Head of caudate nucleus (tissue), 42 donors: ENCODE measurements around the gene MAGEA2.
"Not testable (repeated sequence)": the region's sequence is repeated elsewhere in the genome, so short reads cannot be mapped to it uniquely, and the experiment has no call there.

ENCODE experiments used
- DNase-seq, 42 donors: peaks; one replicate each; pipeline versions ENCODE4 v3.0.0 to v3.0.0-alpha.2; 2020 to 2021; ENCODE audit warnings: mixed read lengths in 7 of 42
- intact Hi-C: fragments of 100-400 bp; cut with DNase I; formaldehyde crosslinking; loops from one replicate; pipeline ENCODE4 v1.15.0; 2022

MAGEA2 gene, protein sequence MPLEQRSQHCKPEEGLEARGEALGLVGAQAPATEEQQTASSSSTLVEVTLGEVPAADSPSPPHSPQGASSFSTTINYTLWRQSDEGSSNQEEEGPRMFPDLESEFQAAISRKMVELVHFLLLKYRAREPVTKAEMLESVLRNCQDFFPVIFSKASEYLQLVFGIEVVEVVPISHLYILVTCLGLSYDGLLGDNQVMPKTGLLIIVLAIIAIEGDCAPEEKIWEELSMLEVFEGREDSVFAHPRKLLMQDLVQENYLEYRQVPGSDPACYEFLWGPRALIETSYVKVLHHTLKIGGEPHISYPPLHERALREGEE

DNA sequence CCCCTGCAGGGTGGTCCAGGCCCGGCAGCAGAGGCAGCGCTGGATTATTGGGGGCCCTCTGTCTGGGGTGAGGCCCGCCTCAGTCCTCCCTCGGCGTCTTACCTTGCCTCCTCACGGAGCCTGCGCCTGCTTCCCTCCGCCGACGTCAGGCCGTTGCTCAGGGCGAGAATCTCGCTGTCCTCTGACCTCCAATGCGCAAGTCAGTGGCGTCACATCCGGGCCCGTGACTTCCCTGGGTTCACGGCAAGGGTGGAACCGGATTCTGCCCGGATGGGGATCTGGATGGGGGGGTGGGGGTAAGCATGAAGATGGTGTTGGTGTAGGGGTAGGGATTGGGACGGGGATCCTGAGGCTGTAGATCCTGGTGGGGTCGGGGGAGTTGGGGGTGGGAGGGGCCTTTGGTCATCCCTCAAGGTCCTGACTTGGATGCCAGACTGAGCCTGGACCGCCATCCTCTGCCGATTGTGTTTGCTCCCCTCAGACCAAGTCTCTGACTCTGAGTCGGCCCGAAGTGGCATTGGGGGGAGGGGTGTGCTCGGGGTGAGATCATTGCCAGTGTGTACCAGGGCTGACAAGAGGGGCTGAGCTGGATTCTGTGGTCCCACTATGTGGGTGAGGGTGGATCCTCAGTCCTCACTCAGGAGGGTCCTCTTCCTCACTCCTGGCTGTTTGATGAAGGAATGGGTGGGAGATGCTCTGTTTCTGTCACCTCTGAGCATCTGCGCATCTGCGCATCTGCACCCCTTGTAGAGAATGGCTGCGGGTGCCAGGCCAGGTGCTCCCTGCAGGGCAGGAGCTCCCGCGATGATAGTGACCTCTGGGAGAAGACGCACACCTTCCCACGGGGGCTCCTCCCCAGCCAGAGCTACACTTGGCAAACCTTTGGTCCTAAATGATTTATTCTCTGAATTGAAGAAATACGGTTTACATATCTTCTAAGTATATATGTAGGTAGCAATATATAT, at the start of gene MAGEA2:
Gene MAGEA2, minus strand, starts transcription at position 157 of the 965 bp plus-strand sequence. CDS start 2,479 bp downstream, outside the sequence.
- DNase-seq, intact Hi-C loops: not testable (repeated sequence)

DNA sequence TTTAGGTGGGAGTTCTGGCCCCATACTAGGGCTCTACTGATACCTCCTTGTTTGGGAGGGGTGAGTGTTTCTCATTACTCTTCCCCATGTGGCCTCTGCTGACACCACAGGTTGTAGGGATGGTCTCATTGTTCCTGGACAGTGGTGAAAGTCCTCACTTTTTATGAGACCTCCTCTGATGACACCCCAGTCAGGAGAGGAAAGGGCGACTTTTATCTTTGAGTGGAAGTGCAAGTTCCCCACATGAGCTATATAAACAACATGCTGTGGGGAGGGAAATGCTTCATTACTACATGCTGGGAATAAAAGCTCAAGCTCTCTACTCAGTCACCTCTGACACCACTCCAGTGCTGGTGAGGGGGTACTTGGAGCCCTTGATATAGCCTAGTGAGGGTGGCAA, 45.3 kb upstream of the MAGEA2 start:
- DNase-seq, result no peak
- intact Hi-C loops, result no loop called here

DNA sequence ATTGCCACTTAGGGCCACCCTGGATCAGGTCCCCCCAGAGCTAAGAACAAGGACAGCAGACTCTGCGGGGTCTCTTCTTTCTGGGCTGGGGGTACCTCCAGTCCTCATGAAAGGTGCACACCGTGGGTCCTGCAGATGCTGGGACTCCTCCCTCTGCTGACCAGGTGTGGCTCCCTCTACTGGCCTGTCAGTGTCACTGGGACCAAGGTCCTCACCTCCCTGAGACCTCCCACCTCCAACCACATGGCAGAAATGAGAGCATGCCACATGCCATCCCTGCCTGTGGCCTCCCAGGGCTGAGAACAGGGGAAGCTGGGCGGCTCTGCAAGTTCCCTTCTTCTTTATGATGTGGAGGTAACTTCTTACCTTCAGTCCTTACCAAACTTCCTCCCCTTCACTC, 33.4 kb upstream of the MAGEA2 start:
- DNase-seq, intact Hi-C loops: not testable (repeated sequence)

- DNase-seq, intact Hi-C loops: not testable (repeated sequence)
These were observed 16.1 kb upstream of the MAGEA2 start, which contains the start of gene MAGEA6 for GRCh38 chrX:152769549-152770289. TSS of gene MAGEA6 (minus strand) at chrX:152769689. CDS start at chrX:152767650, 2,039 bp downstream.

GRCh38 chrX:152766562-152766961, 12.9 kb upstream of the MAGEA2 start:
- intact Hi-C loops, result not testable (repeated sequence)

GRCh38 chrX:152761582-152761981, 7.9 kb upstream of the MAGEA2 start:
- DNase-seq, intact Hi-C loops: not testable (repeated sequence)

More at GRCh38 chrX:152766562-152766961, 12.9 kb upstream of the MAGEA2 start:
- DNase-seq, result peak in 1 of 42 donors; percentile 2

DNA sequence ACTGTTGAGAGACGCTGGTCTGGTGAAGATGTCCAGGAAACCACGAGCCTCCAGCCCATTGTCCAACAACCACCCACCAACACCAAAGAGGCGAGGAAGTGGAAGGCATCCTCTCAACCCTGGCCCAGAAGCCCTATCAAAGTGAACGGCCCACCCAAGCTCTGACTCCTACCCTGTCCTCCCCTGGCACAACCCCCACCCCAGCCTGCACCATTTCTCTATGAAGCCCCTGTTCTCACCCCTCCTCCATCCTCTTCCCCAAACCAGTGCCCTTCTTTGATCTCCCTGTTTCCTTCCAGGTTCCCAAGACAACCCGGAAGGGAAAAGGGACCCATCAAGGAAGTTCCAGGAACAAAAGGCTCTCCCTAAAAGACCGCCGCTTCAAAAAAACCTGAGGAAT, 5.9 kb upstream of the MAGEA2 start:
- DNase-seq, intact Hi-C loops: not testable (repeated sequence)

DNA sequence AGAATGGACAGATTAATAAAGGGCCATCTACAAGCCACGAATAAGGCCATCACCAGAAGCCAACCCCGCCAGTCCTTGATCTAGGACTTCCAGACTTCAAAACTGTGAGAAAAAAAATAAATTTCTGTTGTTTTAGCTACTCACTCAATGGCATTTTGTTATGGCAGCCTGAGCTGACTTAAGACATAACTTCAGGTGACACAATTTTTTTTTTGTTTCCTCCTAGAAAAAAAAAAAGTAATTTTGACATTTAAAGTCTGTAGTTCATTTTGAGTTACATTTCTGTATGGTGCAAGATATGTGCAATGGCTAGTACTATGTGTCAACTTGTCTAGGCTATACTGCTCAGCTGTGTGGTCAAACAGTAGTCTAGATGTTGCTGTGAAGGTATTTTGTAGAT, 5.3 kb upstream of the MAGEA2 start, which contains the start of gene CSAG3:
Gene CSAG3, plus strand, starts transcription at position 301 of the 400 bp plus-strand sequence.
- DNase-seq, intact Hi-C loops: not testable (repeated sequence)

GRCh38 chrX:152754871-152755270, 1.2 kb upstream of the MAGEA2 start:
- DNase-seq, intact Hi-C loops: not testable (repeated sequence)

DNA sequence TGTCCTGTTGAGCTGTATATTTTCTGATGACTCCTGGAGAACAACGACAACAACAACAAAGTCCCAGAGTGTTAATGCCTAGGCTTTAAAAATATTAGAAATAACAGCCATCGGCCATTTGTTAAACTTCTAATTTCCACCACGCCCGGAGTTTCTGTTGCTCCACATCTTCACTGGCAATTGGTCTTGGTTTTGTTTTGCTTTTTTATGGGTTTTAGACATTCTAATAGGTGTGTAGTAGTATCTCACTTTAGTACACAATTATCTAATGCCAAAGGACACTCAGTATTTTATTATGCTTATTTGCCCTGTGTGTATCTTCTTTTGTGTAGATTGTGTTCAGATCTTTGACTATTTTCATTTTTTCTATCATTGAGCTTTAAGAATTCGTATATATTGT, 15.1 kb downstream of the MAGEA2 start:
- DNase-seq, result no peak
- intact Hi-C loops, result no loop called here

DNA sequence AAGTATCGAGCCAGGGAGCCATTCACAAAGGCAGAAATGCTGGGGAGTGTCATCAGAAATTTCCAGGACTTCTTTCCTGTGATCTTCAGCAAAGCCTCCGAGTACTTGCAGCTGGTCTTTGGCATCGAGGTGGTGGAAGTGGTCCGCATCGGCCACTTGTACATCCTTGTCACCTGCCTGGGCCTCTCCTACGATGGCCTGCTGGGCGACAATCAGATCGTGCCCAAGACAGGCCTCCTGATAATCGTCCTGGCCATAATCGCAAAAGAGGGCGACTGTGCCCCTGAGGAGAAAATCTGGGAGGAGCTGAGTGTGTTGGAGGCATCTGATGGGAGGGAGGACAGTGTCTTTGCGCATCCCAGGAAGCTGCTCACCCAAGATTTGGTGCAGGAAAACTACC, 17.1 kb downstream of the MAGEA2 start:
- intact Hi-C loops, result not testable (repeated sequence)
- peak in 1 of 42 donors; percentile 8 for DNase-seq

DNA sequence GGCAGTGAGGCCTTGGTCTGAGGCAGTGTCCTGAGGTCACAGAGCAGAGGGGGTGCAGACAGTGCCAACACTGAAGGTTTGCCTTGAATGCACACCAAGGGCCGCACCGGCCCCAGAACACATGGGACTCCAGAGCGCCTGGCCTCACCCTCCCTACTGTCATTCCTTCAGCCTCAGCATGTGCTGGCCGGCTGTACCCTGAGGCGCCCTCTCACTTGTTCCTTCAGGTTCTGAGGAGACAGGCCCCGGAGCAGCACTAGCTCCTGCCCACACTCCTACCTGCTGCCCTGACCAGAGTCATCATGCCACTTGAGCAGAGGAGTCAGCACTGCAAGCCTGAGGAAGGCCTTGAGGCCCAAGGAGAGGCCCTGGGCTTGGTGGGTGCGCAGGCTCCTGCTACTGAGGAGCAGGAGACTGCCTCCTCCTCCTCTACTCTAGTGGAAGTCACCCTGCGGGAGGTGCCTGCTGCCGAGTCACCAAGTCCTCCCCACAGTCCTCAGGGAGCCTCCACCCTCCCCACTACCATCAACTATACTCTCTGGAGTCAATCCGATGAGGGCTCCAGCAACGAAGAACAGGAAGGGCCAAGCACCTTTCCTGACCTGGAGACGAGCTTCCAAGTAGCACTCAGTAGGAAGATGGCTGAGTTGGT, 17.7 kb downstream of the MAGEA2 start:
- DNase-seq, result peak in 2 of 42 donors; percentile 7 to 14
- intact Hi-C loops, result no loop called here

- DNase-seq, result peak in 1 of 42 donors; percentile 6
- intact Hi-C loops, result no loop called here
These were observed 18.5 kb downstream of the MAGEA2 start for GRCh38 chrX:152735101-152735500.

GRCh38 chrX:152734143-152734858, 19.3 kb downstream of the MAGEA2 start:
- DNase-seq, intact Hi-C loops: not testable (repeated sequence)

- intact Hi-C loops, result no loop called here
- DNase-seq, result peak in 1 of 42 donors; percentile 27
These were observed 20.2 kb downstream of the MAGEA2 start, which contains the start of the genes CSAG1 and MAGEA12 for GRCh38 chrX:152733261-152733975. TSS of gene CSAG1 (minus strand) at chrX:152733721. CDS start at chrX:152732460, 1,261 bp downstream. TSS of gene MAGEA12 (plus strand) at chrX:152733757. CDS start at chrX:152736162, 2,405 bp downstream.

DNA sequence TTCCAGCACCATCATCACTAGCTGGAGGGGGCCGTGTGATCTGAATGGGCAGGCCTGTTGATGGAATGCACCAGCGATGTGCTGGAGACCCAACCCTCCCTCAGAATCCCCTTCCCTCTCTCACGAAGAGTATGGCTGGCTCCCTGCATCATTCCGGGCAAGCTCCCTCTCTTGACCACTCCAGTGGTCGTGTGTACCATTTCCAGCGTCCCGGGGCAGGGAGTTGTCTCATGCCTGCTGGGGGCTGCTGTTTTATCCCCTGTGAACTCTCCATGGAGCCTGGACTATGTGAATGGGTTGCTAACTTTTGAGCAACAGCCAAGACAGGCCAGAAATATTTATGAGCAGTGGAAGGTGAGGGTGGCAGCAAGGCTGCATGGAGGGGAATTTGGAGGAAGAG, 28.2 kb downstream of the MAGEA2 start:
- intact Hi-C loops, result no loop called here
- DNase-seq, result no peak
